Sigmoid colon (tissue), 7 donors: ENCODE results near the gene ARHGAP28. TPM values are rescaled to one million over a fixed set of nuclear protein-coding genes. Genes with fewer than 3 reads are reported as not detected.

Source experiments
- DNase-seq: peaks from one replicate; pipeline ENCODE4 v3.0.0-alpha.2; 2019
- H3K27ac ChIP-seq, 4 donors: fragments of 200-600 bp; sonication (generic); one replicate each; pipeline ENCODE4 v1.5.1; 2016 to 2019; ENCODE audit warnings: mild to moderate bottlenecking in 1 of 4
- H3K27me3 ChIP-seq, 3 donors: fragments of 200-600 bp; sonication (generic); one replicate each; pipeline ENCODE4 v1.5.1; 2019; ENCODE audit warnings: mild to moderate bottlenecking in 1 of 3
- H3K36me3 ChIP-seq, 4 donors: fragments of 200-600 bp; sonication (generic); one replicate each; pipeline ENCODE4 v1.5.1; 2016 to 2019
- H3K4me1 ChIP-seq, 4 donors: fragments of 200-600 bp; sonication (generic); one replicate each; pipeline ENCODE4 v1.5.1; 2017 to 2019
- H3K4me3 ChIP-seq, 4 donors: fragments of 200-600 bp; sonication (generic); one replicate each; pipeline ENCODE4 v1.5.1; 2017 to 2019; ENCODE audit warnings: mild to moderate bottlenecking in 2 of 4, moderate library complexity in 1 of 4
- H3K9me3 ChIP-seq, 4 donors: fragments of 200-600 bp in 3 of 4; sonication (generic) in 3 of 4; one replicate each; pipeline versions ENCODE4 v1.5.1 to v1.6.1; 2013 to 2019
- EP300 ChIP-seq, 4 donors: sonication (generic); formaldehyde crosslinking; IDR thresholded peaks; one replicate each; pipeline ENCODE4 v1.6.1; 2017; ENCODE audit warnings: antibody characterized with exemption in 4 of 4
- POLR2A ChIP-seq, 2 donors: fragments of 450-650 bp; IDR thresholded peaks; one replicate each; pipeline ENCODE4 v1.6.1; 2016; ENCODE audit warnings: antibody characterized with exemption in 2 of 2, mild to moderate bottlenecking in 2 of 2, moderate library complexity in 2 of 2
- POLR2AphosphoS5 ChIP-seq, 4 donors: sonication (generic); formaldehyde crosslinking; IDR thresholded peaks; one replicate each; pipeline ENCODE4 v1.6.1; 2017; ENCODE audit warnings: antibody characterized with exemption in 4 of 4
- WGBS, 2 donors: extraction: QIAGEN DNeasy Blood & Tissue Kit; methylation state at CpG; one replicate each; pipeline ENCODE4 v1.1.7; 2013; 5-methylcytosine and 5-hydroxymethylcytosine counted together
- intact Hi-C: fragments of 100-400 bp; cut with DNase I; formaldehyde crosslinking; loops from one replicate; pipeline ENCODE4 v1.15.1; 2023
- polyA plus RNA-seq, 3 donors: library from polyadenylated mRNA; stranded (reverse); fragments of 200-250 nt; gene quantifications; one replicate each; pipeline ENCODE4 v1.2.3, GENCODE V29; 2013
- total RNA-seq, 4 donors: library from RNA; depleted of rRNA; stranded (reverse); fragments of >200 nt; gene quantifications; one replicate each; pipeline ENCODE4 v1.1.0, GENCODE V29; 2016
- TF ChIP-seq, protein P1 (sequence below), 4 experiments: fragments of 450-650 bp in 3 of 4; fragments of 200-600 bp in 1 of 4; IDR thresholded peaks; one replicate each; pipeline ENCODE4 v1.5.1; 2016 to 2019; ENCODE audit warnings: antibody characterized with exemption in 4 of 4, mild to moderate bottlenecking in 3 of 4, moderate library complexity in 2 of 4
- donor health status: healthy with polysubstance abuse.
- donor health status: Bipolar disorder and iron deficiency.
- donor health status: healthy.

ARHGAP28 gene
- total and polyA plus RNA-seq, 7 donors, result 0.23 to 13.2 (median 4.3) TPM

DNA sequence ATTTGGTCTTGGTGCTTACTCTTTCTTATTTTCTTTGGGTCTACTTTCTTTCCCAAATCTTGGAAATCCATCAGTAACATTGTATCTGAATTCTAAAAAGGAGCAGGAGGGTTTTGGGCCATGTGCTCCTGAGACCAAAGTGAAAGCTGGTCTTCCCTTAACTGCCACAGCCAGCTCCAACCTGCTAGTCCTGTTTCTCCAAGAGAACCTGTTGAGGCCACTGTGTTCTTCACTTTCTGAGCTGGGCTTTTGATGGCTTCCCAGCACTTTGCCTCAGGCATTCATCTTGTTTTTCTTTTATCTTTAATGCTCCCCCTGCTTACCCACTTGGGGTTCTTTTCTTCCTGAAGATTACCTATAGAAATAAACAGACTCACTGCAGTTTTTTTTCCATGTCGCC is 53.3 kb downstream of the ARHGAP28 start:
- intact Hi-C loops, result no loop called here
- DNase-seq, result no peak
- H3K9me3 ChIP-seq, result no peaks in the 10 kb centered on the region
- WGBS, 2 donors, result 95 to 98% methylated on average over 1 of the region's 1 CpG
- H3K4me3 ChIP-seq, result no peak overlapping the region
- no peaks in the 10 kb centered on the region for H3K36me3 ChIP-seq
- H3K27me3 ChIP-seq, result no peaks in the 10 kb centered on the region
- TF ChIP-seq, protein P1, sequence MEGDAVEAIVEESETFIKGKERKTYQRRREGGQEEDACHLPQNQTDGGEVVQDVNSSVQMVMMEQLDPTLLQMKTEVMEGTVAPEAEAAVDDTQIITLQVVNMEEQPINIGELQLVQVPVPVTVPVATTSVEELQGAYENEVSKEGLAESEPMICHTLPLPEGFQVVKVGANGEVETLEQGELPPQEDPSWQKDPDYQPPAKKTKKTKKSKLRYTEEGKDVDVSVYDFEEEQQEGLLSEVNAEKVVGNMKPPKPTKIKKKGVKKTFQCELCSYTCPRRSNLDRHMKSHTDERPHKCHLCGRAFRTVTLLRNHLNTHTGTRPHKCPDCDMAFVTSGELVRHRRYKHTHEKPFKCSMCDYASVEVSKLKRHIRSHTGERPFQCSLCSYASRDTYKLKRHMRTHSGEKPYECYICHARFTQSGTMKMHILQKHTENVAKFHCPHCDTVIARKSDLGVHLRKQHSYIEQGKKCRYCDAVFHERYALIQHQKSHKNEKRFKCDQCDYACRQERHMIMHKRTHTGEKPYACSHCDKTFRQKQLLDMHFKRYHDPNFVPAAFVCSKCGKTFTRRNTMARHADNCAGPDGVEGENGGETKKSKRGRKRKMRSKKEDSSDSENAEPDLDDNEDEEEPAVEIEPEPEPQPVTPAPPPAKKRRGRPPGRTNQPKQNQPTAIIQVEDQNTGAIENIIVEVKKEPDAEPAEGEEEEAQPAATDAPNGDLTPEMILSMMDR (IDR thresholded peaks at IDR 0.05), result no peak
- no peak for TF ChIP-seq EP300 (IDR thresholded peaks at IDR 0.05)
- no peak for TF ChIP-seq POLR2AphosphoS5 (IDR thresholded peaks at IDR 0.05)
- no peak for TF ChIP-seq POLR2A (IDR thresholded peaks at IDR 0.05)
- H3K4me1 ChIP-seq, result peaks cover 0 to 34% (median 23%) of the 10 kb centered on the region in 4 donors
- no peak overlapping the region for H3K27ac ChIP-seq

DNA sequence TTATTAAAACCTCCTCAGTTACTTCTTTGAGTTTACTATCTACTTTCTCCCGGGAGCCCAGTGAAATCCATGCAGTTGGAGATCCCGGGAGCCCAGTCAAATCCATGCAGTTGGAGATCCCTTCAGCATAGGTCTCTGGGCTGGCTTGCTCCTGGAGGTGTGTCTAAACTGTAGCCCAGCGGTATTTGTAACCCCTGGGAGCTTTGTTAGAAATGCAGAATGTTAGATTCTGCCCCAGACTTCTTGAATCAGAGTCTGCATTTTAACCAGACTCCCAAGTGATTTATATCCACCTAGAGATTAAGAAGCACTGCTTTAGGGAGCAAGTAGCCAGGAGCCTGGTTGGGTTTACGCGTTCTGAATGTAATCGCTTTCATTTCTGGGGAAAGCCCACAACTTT is 54.5 kb downstream of the ARHGAP28 start:
- Histone ChIP-seq H3K27me3 (no peaks in the 10 kb centered on the region), H3K36me3 (no peaks in the 10 kb centered on the region), H3K27ac (peak overlapping the region in 3 of 4 donors; percentile 1 to 57 (median 47)), H3K9me3 (no peaks in the 10 kb centered on the region), H3K4me1 (peaks cover 0 to 34% (median 23%) of the 10 kb centered on the region in 4 donors), H3K4me3 (peak overlapping the region in 1 of 4 donors; percentile 5)
- intact Hi-C loops, result no loop called here
- DNase-seq, result no peak
- 83 to 85% methylated on average over 6 of the region's 6 CpGs for WGBS, 2 donors
- TF ChIP-seq POLR2AphosphoS5 (IDR thresholded peaks at IDR 0.05), result no peak
- no peak for TF ChIP-seq POLR2A (IDR thresholded peaks at IDR 0.05)
- TF ChIP-seq, protein P1 (IDR thresholded peaks at IDR 0.05), result no peak
- TF ChIP-seq EP300 (IDR thresholded peaks at IDR 0.05), result no peak

DNA sequence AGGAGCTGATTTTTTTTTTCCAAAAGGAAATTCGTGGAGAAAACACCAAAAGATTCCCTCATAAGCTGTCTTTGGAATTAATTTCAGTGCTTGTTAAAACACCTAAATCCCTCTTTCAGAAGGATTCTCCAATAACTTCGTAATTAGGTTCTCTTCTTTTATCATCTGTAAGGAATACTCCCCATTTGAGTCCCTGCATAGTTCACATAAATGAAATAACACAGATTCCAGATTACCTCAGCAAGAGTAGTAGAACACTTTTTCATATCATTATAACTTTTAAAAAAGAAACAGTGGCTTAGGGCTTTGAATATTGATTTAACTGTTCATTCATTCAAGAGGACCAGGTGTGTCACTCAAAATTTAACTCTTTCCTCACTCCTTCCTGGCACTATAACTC is 55.5 kb downstream of the ARHGAP28 start:
- H3K27me3 ChIP-seq, result no peaks in the 10 kb centered on the region
- TF ChIP-seq POLR2AphosphoS5 (IDR thresholded peaks at IDR 0.05), result no peak
- H3K36me3 ChIP-seq, result no peaks in the 10 kb centered on the region
- intact Hi-C loops, result no loop called here
- no peaks in the 10 kb centered on the region for H3K9me3 ChIP-seq
- DNase-seq, result no peak
- H3K4me3 ChIP-seq, result no peak overlapping the region
- H3K27ac ChIP-seq, result peak overlapping the region in 3 of 4 donors; percentile 1 to 57 (median 47)
- peaks cover 0 to 34% (median 23%) of the 10 kb centered on the region in 4 donors for H3K4me1 ChIP-seq
- WGBS, 2 donors, result 29 to 56% methylated on average over 2 of the region's 2 CpGs

DNA sequence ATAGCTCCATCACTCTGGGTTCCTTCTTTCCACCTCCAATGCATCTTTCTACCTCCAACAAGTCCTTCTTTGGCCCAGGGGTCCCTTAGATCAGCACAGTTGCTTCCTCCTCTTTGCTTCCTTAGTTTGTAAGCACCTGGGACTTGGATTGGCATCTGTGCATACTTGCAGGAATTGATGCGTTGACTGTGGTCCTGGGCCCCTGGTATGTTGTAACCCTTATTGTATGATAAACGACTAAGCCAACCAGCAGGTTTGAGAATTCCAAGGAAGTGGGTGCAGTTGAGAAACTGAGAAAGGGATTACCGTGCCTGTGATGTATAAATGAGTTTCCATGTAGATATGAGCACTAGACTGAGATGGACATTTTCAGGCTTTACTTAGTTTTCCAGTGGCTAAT is 55.9 kb downstream of the ARHGAP28 start:
- Histone ChIP-seq H3K27me3 (no peaks in the 10 kb centered on the region), H3K4me1 (peaks cover 0 to 34% (median 23%) of the 10 kb centered on the region in 4 donors), H3K9me3 (no peaks in the 10 kb centered on the region), H3K4me3 (no peak overlapping the region), H3K36me3 (no peaks in the 10 kb centered on the region), H3K27ac (no peak overlapping the region)
- DNase-seq, result no peak
- WGBS, 2 donors, result 79 to 86% methylated on average over 3 of the region's 3 CpGs
- intact Hi-C loops, result no loop called here
- TF ChIP-seq EP300 (IDR thresholded peaks at IDR 0.05) (no peak), POLR2AphosphoS5 (IDR thresholded peaks at IDR 0.05) (no peak), POLR2A (IDR thresholded peaks at IDR 0.05) (no peak)
- TF ChIP-seq, protein P1 (IDR thresholded peaks at IDR 0.05), result no peak

DNA sequence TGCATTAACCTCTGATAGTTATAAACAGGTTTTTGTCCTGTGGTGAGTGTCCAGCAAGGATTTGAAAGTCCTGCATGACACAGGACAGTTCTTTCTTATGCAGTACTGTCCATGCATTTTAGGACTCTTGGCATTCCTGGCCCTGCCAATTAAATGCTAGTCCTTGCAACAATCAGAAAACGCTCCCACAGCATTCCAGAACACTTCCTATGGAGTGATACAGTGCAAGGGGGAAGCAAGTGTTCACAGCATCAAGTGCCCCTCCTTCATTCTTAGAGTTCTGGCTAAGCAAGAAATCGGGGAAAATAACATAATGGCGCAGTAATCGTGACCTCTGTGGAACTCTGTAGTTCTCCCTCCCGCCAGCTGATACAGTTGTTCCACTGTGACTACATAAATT is 62.9 kb downstream of the ARHGAP28 start:
- no peak overlapping the region for H3K4me3 ChIP-seq
- peaks cover 0 to 7% (median 0%) of the 10 kb centered on the region in 4 donors for H3K4me1 ChIP-seq
- no peaks in the 10 kb centered on the region for H3K27me3 ChIP-seq
- WGBS, 2 donors, result 84 to 87% methylated on average over 5 of the region's 5 CpGs
- no peak overlapping the region for H3K27ac ChIP-seq
- TF ChIP-seq, protein P1 (IDR thresholded peaks at IDR 0.05), result no peak
- no peak for TF ChIP-seq POLR2AphosphoS5 (IDR thresholded peaks at IDR 0.05)
- no peak for TF ChIP-seq POLR2A (IDR thresholded peaks at IDR 0.05)
- TF ChIP-seq EP300 (IDR thresholded peaks at IDR 0.05), result no peak
- H3K36me3 ChIP-seq, result no peaks in the 10 kb centered on the region
- intact Hi-C loops, result no loop called here
- no peaks in the 10 kb centered on the region for H3K9me3 ChIP-seq
- no peak for DNase-seq
